Astrocyte of the spinal cord (primary cell): ENCODE data around the gene PSMD3.

Source experiments
- DNase-seq: peaks from one replicate; pipeline ENCODE4 v3.0.0; 2011; ENCODE audit warnings: low read depth, low spot score
- H3K4me3 ChIP-seq: 2 replicates; pipeline ENCODE4 v1.5.1; 2011; ENCODE audit warnings: low read depth, mild to moderate bottlenecking, low read length, moderate library complexity
- in situ Hi-C: cut with HindIII; loops from 2 replicates; pipeline ENCODE4 v1.10.0; 2017; ENCODE audit warnings: low sequenced_read_pairs
- TF ChIP-seq, protein P1 (sequence below): IDR thresholded peaks from 2 replicates; pipeline ENCODE4 v1.5.1; 2012; ENCODE audit warnings: low read depth, mild to moderate bottlenecking, low read length, inconsistent platforms

PSMD3 gene

DNA sequence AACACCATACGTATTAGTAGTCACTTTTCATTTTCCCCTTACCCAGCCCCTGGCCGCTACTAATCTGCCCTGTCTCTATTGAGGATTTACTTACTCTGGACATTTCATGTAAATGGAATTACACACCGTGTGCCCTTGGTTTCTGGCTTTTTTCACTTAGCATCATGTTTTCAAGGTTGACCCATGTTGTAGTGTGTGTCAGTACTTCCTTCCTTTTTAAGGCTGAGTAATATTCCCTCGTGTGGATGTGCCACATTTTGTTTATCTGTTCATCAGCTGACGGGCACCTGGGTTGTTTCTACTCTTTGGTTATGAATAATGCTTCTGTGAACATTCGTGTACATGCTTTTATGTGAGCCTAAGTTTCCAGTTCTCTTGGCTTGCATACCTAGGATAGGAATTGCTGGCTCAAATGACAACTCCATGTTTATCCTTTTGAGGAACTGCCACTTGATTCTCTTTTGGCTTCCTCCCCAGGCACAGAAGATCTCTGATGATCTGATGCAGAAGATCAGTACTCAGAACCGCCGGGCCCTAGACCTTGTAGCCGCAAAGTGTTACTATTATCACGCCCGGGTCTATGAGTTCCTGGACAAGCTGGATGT lies 7.7 kb downstream of the PSMD3 start:
- TF ChIP-seq, protein P1, sequence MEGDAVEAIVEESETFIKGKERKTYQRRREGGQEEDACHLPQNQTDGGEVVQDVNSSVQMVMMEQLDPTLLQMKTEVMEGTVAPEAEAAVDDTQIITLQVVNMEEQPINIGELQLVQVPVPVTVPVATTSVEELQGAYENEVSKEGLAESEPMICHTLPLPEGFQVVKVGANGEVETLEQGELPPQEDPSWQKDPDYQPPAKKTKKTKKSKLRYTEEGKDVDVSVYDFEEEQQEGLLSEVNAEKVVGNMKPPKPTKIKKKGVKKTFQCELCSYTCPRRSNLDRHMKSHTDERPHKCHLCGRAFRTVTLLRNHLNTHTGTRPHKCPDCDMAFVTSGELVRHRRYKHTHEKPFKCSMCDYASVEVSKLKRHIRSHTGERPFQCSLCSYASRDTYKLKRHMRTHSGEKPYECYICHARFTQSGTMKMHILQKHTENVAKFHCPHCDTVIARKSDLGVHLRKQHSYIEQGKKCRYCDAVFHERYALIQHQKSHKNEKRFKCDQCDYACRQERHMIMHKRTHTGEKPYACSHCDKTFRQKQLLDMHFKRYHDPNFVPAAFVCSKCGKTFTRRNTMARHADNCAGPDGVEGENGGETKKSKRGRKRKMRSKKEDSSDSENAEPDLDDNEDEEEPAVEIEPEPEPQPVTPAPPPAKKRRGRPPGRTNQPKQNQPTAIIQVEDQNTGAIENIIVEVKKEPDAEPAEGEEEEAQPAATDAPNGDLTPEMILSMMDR, result no peak
- DNase-seq, result no peak
- no peak overlapping the region for H3K4me3 ChIP-seq
- in situ Hi-C loops, result no loop called here

DNA sequence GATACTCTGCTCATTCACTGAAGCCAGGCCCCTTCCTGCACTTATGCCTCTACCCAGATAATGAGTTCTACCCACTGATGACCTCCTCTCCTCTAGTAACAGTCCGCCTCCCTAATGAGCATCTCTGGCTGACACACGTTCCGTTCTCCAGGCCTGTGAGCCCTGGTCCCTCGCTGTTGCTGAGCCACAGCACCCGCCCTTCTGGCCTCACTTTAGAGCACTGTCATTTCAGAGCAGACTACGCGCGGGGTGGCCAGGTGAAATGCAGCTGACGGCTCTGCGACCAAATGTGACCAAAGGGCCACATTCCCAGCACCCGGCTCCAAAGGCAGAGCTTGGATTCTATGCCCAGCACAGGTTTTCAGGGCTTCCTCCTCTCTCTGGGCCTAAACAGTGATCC lies 13.8 kb downstream of the PSMD3 start:
- no peak overlapping the region for H3K4me3 ChIP-seq
- no peak for DNase-seq
- in situ Hi-C loops, result no loop called here
- TF ChIP-seq, protein P1, result no peak

DNA sequence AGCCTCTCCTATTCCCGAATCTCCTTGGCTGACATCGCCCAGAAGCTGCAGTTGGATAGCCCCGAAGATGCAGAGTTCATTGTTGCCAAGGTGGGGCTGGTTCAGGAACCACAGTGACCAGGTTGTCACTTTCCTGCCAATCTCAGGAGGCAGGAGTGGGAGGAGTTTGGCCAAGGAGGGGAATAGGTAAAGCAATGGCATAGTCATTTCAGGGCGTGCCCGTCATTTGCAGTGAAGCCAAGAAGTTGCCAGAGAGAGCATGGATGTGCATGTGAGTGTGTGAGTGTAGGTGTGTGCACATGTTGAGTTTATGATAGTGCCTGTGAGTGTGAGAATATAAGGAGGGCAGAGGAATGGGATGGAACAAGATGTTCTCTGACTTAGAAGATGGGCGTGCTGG lies 14.8 kb downstream of the PSMD3 start:
- in situ Hi-C loops, result no loop called here
- no peak for DNase-seq
- TF ChIP-seq, protein P1, result no peak
- no peak overlapping the region for H3K4me3 ChIP-seq

DNA sequence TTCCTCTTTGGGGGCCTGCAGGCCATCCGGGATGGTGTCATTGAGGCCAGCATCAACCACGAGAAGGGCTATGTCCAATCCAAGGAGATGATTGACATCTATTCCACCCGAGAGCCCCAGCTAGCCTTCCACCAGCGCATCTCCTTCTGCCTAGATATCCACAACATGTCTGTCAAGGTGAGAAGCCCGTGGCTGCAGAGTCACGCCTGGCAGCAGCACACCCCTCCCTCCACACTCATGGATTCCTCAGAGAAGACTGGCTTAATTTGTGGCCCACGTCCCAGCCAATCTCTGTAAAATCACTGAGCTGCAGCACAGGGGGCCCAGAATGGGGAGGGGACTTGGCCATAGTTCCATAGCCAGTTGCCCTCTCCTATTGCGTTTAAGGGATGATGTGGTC lies 15.6 kb downstream of the PSMD3 start:
- no peak overlapping the region for H3K4me3 ChIP-seq
- DNase-seq, result no peak
- in situ Hi-C loops, result no loop called here
- TF ChIP-seq, protein P1, result no peak

DNA sequence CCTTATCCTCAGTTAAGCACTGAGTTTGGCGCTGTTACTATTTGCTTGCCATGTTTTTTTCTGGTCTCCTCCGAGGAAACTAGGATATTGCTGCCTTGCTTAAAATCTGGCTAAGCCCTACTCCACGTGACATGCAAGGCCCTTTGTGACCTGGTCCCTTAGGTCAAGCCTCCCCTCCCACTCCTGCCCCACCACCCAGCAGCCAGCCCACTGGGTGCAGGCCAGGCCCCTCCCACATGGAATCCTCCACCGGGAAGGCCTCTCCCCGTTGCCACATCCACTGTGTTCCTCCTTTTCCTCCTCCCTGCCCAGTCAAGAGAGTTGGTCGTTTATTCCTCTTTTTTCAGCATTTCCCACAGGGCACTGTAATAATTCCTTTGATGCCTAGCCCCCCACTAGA lies 16.2 kb downstream of the PSMD3 start:
- TF ChIP-seq, protein P1, result no peak
- no peak for DNase-seq
- in situ Hi-C loops, result no loop called here
- no peak overlapping the region for H3K4me3 ChIP-seq

DNA sequence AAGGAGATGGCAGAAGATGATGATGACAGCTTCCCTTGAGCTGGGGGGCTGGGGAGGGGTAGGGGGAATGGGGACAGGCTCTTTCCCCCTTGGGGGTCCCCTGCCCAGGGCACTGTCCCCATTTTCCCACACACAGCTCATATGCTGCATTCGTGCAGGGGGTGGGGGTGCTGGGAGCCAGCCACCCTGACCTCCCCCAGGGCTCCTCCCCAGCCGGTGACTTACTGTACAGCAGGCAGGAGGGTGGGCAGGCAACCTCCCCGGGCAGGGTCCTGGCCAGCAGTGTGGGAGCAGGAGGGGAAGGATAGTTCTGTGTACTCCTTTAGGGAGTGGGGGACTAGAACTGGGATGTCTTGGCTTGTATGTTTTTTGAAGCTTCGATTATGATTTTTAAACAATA lies 16.9 kb downstream of the PSMD3 start:
- TF ChIP-seq, protein P1, result no peak
- in situ Hi-C loops, result no loop called here
- no peak overlapping the region for H3K4me3 ChIP-seq
- no peak for DNase-seq

DNA sequence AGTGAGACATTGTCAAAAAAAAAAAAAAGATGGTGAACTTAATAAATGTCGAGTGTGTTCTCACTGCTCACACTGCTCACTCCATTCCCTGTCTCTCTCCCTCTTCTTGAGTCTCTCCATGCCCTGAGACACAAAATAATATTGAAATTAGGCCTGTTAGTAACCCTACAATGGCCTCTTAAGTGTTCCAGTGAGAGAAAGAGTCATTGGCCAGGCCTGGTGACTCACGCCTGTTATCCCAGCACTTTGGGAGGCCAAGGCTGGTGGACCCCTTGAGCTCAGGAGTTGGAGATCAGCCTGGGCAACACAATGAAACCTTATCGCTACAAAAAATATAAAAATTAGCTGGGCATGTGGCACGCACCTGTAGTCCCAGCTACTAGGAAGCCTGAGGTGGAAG lies 18.5 kb downstream of the PSMD3 start:
- in situ Hi-C loops, result no loop called here
- TF ChIP-seq, protein P1, result no peak
- no peak overlapping the region for H3K4me3 ChIP-seq
- DNase-seq, result no peak
